ENCODE measurements around the gene MYD88. TPM values are rescaled to one million over a fixed set of nuclear protein-coding genes. Genes with fewer than 3 reads are reported as not detected.

Gene MYD88
- total RNA-seq, 1 donor from 2014 or later, result 39.5 TPM

DNA sequence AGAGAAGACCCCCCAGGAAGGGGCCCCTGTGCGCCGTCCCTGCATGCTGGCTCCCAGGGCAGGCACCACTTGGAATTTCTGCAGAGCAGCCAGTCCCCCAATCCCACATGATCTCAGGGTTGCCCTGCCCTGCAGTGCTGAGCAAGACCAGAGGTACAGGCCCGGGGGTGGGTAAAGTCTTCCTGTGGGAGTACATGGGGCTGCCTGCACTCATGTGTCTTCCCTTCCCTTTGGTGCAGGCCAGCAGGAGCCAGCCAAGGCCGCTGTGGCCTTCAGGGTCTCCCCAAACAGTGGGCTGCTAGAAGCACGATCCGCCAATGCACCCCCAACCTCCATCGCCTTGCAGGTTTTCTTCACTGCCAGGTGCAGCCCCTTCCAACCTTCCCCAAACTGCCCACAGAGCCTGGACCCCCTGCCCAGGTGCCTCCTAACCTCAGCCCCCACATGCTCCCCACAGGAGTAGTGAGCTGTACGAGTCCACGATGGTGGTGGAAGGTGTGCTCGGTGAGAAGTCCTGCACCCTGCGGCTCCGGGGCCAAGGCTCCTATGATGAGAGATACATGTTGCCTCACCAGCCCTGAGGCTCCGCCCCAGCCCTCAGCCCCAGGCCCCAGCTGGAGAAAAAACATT is 16.5 kb upstream of the MYD88 start:
- no peaks in the 10 kb centered on the region for H3K27me3 Mint-ChIP-seq (ENCODE audit: low read depth)
- H3K36me3 Mint-ChIP-seq (ENCODE audit: low read depth), result peaks cover 16% of the 10 kb centered on the region
- TF ChIP-seq, protein P1, sequence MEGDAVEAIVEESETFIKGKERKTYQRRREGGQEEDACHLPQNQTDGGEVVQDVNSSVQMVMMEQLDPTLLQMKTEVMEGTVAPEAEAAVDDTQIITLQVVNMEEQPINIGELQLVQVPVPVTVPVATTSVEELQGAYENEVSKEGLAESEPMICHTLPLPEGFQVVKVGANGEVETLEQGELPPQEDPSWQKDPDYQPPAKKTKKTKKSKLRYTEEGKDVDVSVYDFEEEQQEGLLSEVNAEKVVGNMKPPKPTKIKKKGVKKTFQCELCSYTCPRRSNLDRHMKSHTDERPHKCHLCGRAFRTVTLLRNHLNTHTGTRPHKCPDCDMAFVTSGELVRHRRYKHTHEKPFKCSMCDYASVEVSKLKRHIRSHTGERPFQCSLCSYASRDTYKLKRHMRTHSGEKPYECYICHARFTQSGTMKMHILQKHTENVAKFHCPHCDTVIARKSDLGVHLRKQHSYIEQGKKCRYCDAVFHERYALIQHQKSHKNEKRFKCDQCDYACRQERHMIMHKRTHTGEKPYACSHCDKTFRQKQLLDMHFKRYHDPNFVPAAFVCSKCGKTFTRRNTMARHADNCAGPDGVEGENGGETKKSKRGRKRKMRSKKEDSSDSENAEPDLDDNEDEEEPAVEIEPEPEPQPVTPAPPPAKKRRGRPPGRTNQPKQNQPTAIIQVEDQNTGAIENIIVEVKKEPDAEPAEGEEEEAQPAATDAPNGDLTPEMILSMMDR (conservative IDR thresholded peaks at IDR 0.05), result no peak
- H3K9me3 Mint-ChIP-seq, result no peaks in the 10 kb centered on the region
- H3K4me3 Mint-ChIP-seq, result no peak overlapping the region
- H3K4me1 Mint-ChIP-seq, result no peaks in the 10 kb centered on the region
- DNase-seq (ENCODE audit: low read depth, low spot score), result no peak
- H3K27ac Mint-ChIP-seq (ENCODE audit: unreplicated experiment), result no peak overlapping the region

DNA sequence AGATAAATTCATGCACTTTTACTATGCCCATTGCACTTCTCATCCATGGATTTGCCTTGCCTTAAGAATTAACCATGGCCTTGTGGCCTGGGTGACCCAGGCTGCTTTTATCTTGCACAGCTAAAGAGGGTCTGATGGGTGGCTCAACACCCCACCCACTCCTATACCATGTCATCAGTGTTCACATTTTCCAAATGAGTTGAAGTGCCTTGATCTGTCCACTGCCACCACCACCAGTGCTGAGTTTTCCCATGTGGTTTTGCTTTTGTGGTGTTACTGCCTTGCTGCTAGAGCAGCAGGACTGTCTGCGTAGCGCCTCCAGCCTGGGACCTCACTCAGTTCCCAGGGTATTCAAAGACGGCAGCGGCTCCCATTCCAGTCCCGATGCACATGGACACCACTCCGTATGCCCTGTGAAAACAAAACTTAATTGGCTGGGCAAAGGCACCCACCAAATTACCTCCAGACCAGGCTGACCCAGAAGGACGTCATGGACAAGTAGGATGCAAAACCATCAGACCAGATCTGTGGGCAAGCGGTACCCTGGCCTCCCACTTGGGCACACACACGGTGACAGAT is 15.7 kb upstream of the MYD88 start:
- no peak overlapping the region for H3K27ac Mint-ChIP-seq (ENCODE audit: unreplicated experiment)
- H3K4me3 Mint-ChIP-seq, result no peak overlapping the region
- H3K4me1 Mint-ChIP-seq, result no peaks in the 10 kb centered on the region
- H3K27me3 Mint-ChIP-seq (ENCODE audit: low read depth), result no peaks in the 10 kb centered on the region
- no peak for DNase-seq (ENCODE audit: low read depth, low spot score)
- no peaks in the 10 kb centered on the region for H3K9me3 Mint-ChIP-seq
- peaks cover 16% of the 10 kb centered on the region for H3K36me3 Mint-ChIP-seq (ENCODE audit: low read depth)
- TF ChIP-seq, protein P1 (conservative IDR thresholded peaks at IDR 0.05), result no peak

DNA sequence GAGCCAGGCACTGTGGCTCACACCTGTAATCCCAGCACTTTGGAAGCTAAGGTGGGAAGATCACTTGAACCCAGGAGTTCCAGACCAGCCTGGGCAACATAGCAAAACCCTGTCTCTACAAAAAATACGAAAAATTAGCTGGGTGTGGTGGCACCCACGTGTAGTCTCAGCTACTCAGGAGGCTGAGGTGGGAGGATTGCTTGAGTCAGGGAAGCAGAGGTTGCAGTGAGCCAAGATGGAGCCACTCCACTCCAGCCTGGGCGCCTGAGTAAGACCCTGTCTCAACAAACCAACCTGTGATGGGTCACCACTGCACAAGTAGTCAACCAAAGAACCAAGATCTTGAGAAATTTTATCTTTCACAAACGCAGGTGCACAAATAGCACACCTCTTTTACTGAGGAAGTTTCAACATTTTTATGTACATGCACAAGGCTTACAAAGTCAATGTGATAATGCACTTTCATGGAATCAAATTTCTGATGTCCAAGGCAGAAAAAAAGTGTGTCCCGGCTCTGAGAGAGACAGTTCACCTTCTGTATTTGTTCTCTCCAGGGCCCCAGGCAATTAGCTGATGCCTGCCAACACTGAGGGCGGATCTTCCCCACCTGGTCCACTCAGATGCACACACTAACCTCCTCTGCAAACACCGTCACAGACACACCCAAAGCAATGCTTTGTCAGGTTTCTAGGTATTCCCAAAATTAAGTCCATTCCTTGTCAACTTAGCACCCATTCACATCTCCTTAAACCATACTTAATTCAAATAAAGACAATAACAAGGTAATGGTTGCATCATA is 13.9 kb upstream of the MYD88 start:
- Mint-ChIP-seq H3K9me3 (no peaks in the 10 kb centered on the region), H3K4me1 (no peaks in the 10 kb centered on the region), H3K27ac (ENCODE audit: unreplicated experiment) (no peak overlapping the region), H3K27me3 (ENCODE audit: low read depth) (no peaks in the 10 kb centered on the region), H3K4me3 (no peak overlapping the region), H3K36me3 (ENCODE audit: low read depth) (peaks cover 17% of the 10 kb centered on the region)
- no peak for DNase-seq (ENCODE audit: low read depth, low spot score)
- TF ChIP-seq, protein P1 (conservative IDR thresholded peaks at IDR 0.05), result no peak

DNA sequence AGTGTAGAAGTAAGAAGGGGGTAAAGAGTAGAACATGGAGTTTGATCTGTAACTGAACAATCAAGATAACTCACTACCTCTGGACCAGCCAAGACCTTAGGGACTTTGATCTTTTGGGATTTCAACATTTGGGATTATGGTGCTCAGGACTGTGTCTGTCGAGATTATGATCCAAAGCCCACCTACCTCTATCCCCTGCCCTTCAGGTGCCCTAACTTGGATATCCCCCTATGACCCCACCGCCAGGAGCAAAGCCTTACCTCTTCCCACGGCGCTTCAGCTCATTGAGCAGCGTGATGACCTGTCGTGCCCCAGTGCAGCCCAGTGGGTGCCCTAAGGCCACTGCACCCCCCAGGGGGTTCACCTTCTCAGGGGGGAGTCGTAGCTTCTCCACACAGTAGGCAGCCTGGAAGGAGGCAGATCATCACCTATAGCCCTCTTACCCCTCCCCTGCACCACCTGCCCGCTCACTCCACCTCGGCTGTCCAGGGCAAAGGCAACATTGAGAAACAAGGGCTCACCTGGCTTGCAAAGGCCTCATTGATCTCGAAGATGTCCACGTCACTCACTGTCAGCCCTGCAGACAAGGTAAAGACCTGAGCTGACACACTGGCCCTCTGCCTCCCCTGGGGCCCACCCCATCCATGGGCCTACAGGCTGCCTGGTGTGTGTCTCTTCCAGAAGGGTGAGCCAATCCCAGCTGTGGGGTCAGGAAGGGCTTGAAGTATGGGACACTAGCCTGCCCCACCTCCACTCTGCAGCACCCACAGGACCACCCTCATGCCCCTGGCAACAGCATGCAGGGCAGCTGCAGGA is 12.9 kb upstream of the MYD88 start:
- TF ChIP-seq, protein P1 (conservative IDR thresholded peaks at IDR 0.05), result no peak
- DNase-seq (ENCODE audit: low read depth, low spot score), result no peak
- Mint-ChIP-seq H3K4me1 (no peaks in the 10 kb centered on the region), H3K27ac (ENCODE audit: unreplicated experiment) (no peak overlapping the region), H3K4me3 (no peak overlapping the region), H3K27me3 (ENCODE audit: low read depth) (no peaks in the 10 kb centered on the region), H3K9me3 (no peaks in the 10 kb centered on the region), H3K36me3 (ENCODE audit: low read depth) (peaks cover 19% of the 10 kb centered on the region)

DNA sequence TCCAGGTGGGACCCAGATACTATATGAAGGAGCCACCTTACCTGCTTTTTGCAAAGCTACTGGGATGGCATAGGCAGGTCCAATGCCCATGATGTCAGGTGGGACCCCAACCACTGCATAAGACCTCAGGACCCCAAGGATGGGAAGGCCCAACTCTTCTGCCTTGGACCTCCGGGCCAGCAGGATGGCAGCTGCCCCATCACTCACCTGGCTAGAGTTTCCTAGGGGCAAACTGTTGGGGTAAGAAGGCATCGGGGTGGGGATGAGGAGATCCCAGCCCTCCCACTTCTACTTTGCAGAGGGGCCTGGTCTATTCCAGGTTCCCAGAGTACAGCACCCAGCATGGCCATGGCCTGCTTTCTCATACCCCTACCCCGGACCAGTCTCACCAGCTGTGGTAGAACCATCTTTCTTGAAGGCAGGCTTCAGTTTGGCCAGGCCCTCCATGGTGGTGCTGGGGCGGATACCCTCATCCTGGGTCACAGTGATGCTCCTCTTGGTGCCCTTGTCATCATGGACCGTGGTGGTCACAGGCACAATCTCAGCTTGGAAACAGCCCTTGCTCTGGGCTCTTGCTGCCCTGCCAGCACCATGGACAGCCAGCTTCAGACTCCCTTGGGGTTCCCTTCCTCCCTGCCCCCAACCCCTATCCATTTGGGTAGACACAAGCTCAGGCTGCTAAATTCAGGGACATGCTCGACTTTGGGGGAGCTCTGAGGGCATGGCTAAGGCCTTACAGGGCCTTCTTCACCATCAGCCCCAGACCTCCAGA is 12.2 kb upstream of the MYD88 start:
- H3K27me3 Mint-ChIP-seq (ENCODE audit: low read depth), result no peaks in the 10 kb centered on the region
- no peak overlapping the region for H3K4me3 Mint-ChIP-seq
- H3K4me1 Mint-ChIP-seq, result no peaks in the 10 kb centered on the region
- H3K36me3 Mint-ChIP-seq (ENCODE audit: low read depth), result peaks cover 19% of the 10 kb centered on the region
- TF ChIP-seq, protein P1 (conservative IDR thresholded peaks at IDR 0.05), result no peak
- H3K27ac Mint-ChIP-seq (ENCODE audit: unreplicated experiment), result no peak overlapping the region
- no peaks in the 10 kb centered on the region for H3K9me3 Mint-ChIP-seq
- no peak for DNase-seq (ENCODE audit: low read depth, low spot score)
